BJ (cell line): ENCODE measurements around the gene SLC5A5. TPM values are rescaled to one million over a fixed set of nuclear protein-coding genes. Genes with fewer than 3 reads are reported as not detected.

Experiments used
- CTCF ChIA-PET: fragments of 350-600 bp; formaldehyde crosslinking; extraction: SDS; loops from one replicate; lab custom pipeline; 2021; ENCODE audit warnings: antibody characterized with exemption, inconsistent platforms; lab: Yijun Ruan, JAX
- POLR2A ChIA-PET: fragments of 300-600 bp; sonication (Branson Sonifier 250); formaldehyde crosslinking; extraction: SDS; loops from one replicate; lab custom pipeline; 2021; ENCODE audit warnings: antibody characterized with exemption; lab: Charles Lee
- DNase-seq: peaks from one replicate; pipeline ENCODE4 v3.0.0-alpha.2; 2011; ENCODE audit warnings: low read depth
- H3K27me3 ChIP-seq: 2 replicates; pipeline ENCODE4 v1.6.0; 2011; ENCODE audit warnings: low read length; ENCODE audit not compliant: control insufficient read depth, insufficient read depth
- H3K36me3 ChIP-seq: 2 replicates; pipeline ENCODE4 v1.5.1; 2011; ENCODE audit warnings: low read length; ENCODE audit not compliant: control insufficient read depth, insufficient read depth
- H3K4me3 ChIP-seq: 2 replicates; pipeline ENCODE4 v1.5.1; 2011; ENCODE audit warnings: low read depth, mild to moderate bottlenecking, control low read depth, low read length
- CTCF ChIP-seq: IDR thresholded peaks from 2 replicates; pipeline ENCODE4 v1.5.1; 2011; ENCODE audit warnings: low read depth, mild to moderate bottlenecking, control low read depth, inconsistent platforms, low read length, moderate library complexity; ENCODE audit not compliant: insufficient read depth
- polyA plus RNA-seq: library from polyadenylated mRNA; depleted of rRNA; stranded (reverse); fragments of >200 nt; gene quantifications from 2 replicates; pipeline ENCODE4 v1.2.3, GENCODE V29; 2011

Gene SLC5A5
- polyA plus RNA-seq, 1 experiment, result not detected

GRCh38 chr19:17861542-17862402, 10.0 kb upstream of the SLC5A5 start:
- ChIA-PET POLR2A (no interaction called here), CTCF (interaction anchor here (1.1 to 3.8 kb wide), 3 partner anchors 13 to 74 kb away, joined by 3 to 54 read pairs (median 30); partner anchors contain the start of genes CCDC124 and JAK3)
- Histone ChIP-seq H3K27me3 (no peaks in the 10 kb centered on the region), H3K36me3 (peaks cover 26% of the 10 kb centered on the region), H3K4me3 (peak overlapping the region; percentile 11)
- TF ChIP-seq CTCF, result no peak
- DNase-seq, result no peak

- no peak for DNase-seq
Observed at GRCh38 chr19:17862711-17863519, 8.8 kb upstream of the SLC5A5 start.

DNA sequence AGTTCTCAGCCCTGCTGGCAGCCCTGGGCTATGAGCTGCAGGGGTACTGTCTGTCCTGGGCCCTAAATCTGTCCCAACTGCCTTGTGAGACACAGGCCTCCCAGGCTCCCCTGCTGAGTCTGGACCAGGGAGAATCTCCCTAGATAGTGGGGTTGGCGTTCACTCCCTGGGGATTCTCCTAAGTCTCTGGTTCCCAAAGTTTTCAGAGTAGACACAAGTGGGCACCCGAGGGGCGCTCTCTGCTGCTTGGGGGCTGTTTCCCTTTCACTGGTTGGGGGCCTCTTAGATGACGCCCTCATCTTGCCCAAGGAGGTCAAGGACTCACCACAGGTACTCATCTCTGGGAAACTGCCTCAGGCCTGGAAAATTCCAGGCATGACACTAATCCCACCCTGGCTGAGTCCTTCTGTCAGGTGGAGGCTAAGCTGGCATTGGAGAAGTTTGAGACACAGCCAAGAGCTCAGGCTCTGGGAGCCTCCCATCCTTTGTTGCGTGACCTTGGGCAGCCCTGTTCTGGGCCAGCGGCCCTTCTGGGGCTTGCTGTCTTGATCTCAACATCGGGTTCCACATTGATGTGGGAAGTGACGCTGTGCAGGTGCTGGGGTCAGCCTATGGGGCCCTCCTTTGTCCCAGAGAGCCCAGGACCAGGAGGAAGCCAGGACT, 8.1 kb upstream of the SLC5A5 start:
- TF ChIP-seq CTCF, result no peak
- Histone ChIP-seq H3K36me3 (peaks cover 26% of the 10 kb centered on the region), H3K27me3 (no peaks in the 10 kb centered on the region), H3K4me3 (no peak overlapping the region)
- DNase-seq, result no peak
- CTCF ChIA-PET, result interaction anchor here (1.4 to 2.9 kb wide), 2 partner anchors 69 to 133 kb away, joined by 5 to 19 read pairs; partner anchors contain the start of gene CCDC124
- POLR2A ChIA-PET, result interaction anchor here (0.5 kb wide), 1 partner anchor 16 kb away, joined by 4 read pairs; no protein-coding TSS in a partner anchor

More at GRCh38 chr19:17862711-17863519, 8.8 kb upstream of the SLC5A5 start:
- Histone ChIP-seq H3K36me3 (peaks cover 26% of the 10 kb centered on the region), H3K27me3 (no peaks in the 10 kb centered on the region), H3K4me3 (no peak overlapping the region)
- ChIA-PET POLR2A (interaction anchor here (0.5 to 0.6 kb wide), 2 partner anchors 17 to 90 kb away, joined by 3 to 4 read pairs; no protein-coding TSS in a partner anchor), CTCF (interaction anchor here (1.1 to 2.9 kb wide), 3 partner anchors 70 to 134 kb away, joined by 3 to 19 read pairs (median 5); partner anchors contain the start of gene CCDC124)
- TF ChIP-seq CTCF, result no peak

DNA sequence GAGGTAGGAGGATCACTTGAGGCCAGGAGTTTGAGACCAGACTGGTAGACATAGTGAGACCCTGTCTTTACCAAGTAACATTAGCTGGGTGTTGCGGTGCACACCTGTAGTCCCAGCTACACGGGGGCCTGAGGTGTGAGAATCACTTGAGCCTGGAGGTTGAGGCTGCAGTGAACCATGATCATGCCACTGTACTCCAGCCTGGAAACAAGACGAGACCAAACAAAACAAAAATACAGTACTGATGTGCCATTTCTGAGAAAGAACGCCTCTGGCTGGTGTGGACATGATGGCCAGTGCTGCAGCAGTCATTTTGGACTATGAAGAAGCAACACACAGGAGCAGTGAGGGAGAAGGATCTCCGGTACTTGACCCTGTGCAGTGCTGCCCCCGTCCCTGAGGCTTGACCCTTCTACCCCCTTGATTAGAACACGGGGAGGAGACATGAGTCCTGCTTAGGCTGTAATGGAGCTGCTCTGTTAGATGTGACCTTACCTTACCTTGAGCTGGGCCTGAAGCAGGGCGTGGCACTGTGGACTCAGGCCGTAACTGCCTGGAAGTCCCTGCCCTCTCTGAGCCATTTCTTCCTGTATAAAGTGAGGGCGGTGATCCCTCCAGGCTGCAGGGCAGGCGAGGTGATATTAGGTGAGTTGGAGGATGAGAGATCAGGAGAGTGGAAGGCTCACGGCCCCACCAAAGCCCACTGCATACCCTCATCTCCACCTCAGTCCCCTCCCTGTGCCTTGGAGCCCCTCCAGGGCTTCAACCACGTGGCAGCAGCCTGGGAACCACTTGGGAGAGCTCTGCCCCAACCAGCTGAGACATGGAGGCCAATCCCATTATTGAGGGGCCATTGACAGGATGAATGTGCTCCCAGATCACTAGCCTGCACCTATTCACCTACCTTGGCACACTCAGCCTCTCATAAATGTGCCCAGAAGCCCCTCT, 6.1 kb upstream of the SLC5A5 start:
- Histone ChIP-seq H3K27me3 (peaks cover 7% of the 10 kb centered on the region), H3K4me3 (no peak overlapping the region), H3K36me3 (peaks cover 26% of the 10 kb centered on the region)
- TF ChIP-seq CTCF, result no peak
- no peak for DNase-seq
- POLR2A ChIA-PET, result interaction anchor here (0.6 kb wide), 1 partner anchor 9 kb away, joined by 4 read pairs; no protein-coding TSS in a partner anchor
- CTCF ChIA-PET, result interaction anchor here (1.8 to 2.9 kb wide), 3 partner anchors 10 to 72 kb away, joined by 7 to 19 read pairs (median 12); partner anchors contain the start of gene CCDC124
